GM12878 (cell line): ENCODE results near the gene LSMEM2. TPM values are rescaled to one million over a fixed set of nuclear protein-coding genes. Genes with fewer than 3 reads are reported as not detected.

Experiments
- ATAC-seq: fragments of 200-7000 bp; cut with Tn5 transposase; 3 replicates; pipeline ENCODE4 v1.9.1; 2020; ENCODE audit warnings: mild to moderate bottlenecking, moderate library complexity
- BruUV-seq: library from RNA; stranded (reverse); fragments of 400-500 nt; replicated peaks from 2 replicates; lab custom pipeline; 2021; lab: Mats Ljungman, UMichigan
- CTCF ChIA-PET: fragments of 300-600 bp; sonication (Branson Sonifier 250); formaldehyde crosslinking; extraction: SDS; loops from one replicate; lab custom pipeline; 2021; ENCODE audit warnings: inconsistent platforms; lab: Yijun Ruan, JAX
- POLR2A ChIA-PET: fragments of 350-600 bp; formaldehyde crosslinking; extraction: SDS; loops from one replicate; lab custom pipeline; 2021; ENCODE audit warnings: inconsistent platforms; lab: Charles Lee
- RAD21 ChIA-PET: fragments of 300-600 bp; sonication (Branson Sonifier 250); formaldehyde crosslinking; loops from one replicate; lab custom pipeline; 2023; ENCODE audit warnings: antibody characterized with exemption; ENCODE audit not compliant: unreplicated experiment; lab: Charles Lee
- SMC1A ChIA-PET: fragments of 300-600 bp; sonication (Branson Sonifier 250); formaldehyde crosslinking; loops from one replicate; lab custom pipeline; 2023; ENCODE audit not compliant: unreplicated experiment, uncharacterized antibody; lab: Charles Lee
- DNase-seq: peaks from one replicate; pipeline ENCODE4 v3.0.0-alpha.2; 2011; ENCODE audit warnings: low read depth, low spot score
- FAIRE-seq: peaks from 3 replicates; lab custom pipeline; 2011; peaks lifted over from hg19 to GRCh38; lab: Jason Lieb, UNC
- H2AFZ ChIP-seq: 2 replicates; pipeline ENCODE4 v1.6.0; 2011; ENCODE audit warnings: low read depth, low read length, control low read depth; ENCODE audit not compliant: control insufficient read depth
- H3K27ac ChIP-seq: 2 replicates; pipeline ENCODE4 v1.5.1; 2011; ENCODE audit warnings: control low read depth; ENCODE audit not compliant: control insufficient read depth, insufficient read depth
- H3K27me3 ChIP-seq, 2 experiments: replicated peaks in 1 of 2; 2 replicates each; pipeline versions ENCODE4 v1.6.0 to v1.6.1; 2011; ENCODE audit warnings: low read length in 1 of 2; ENCODE audit not compliant: control insufficient read depth in 2 of 2, insufficient read depth in 2 of 2
- H3K36me3 ChIP-seq, 2 experiments: 2 replicates each; pipeline ENCODE4 v1.5.1; 2011; ENCODE audit warnings: low read length in 1 of 2; ENCODE audit not compliant: control insufficient read depth in 2 of 2, insufficient read depth in 2 of 2
- H3K4me1 ChIP-seq: 2 replicates; pipeline ENCODE4 v1.6.1; 2011; ENCODE audit warnings: mild to moderate bottlenecking, low read length, moderate library complexity, mixed read lengths; ENCODE audit not compliant: control insufficient read depth, insufficient read depth
- H3K4me2 ChIP-seq: 2 replicates; pipeline ENCODE4 v1.6.0; 2011; ENCODE audit warnings: control low read depth; ENCODE audit not compliant: control insufficient read depth, insufficient read depth
- H3K4me3 ChIP-seq: fragments of 200-600 bp; sonication (generic); 2 replicates; pipeline ENCODE4 v1.5.1; 2016
- H3K79me2 ChIP-seq: 2 replicates; pipeline ENCODE4 v1.6.0; 2011; ENCODE audit warnings: low read length; ENCODE audit not compliant: control insufficient read depth, insufficient read depth
- H3K9ac ChIP-seq: 2 replicates; pipeline ENCODE4 v1.8.0; 2011; ENCODE audit warnings: low read length, control low read depth, mixed read lengths; ENCODE audit not compliant: control insufficient read depth, insufficient read depth
- H3K9me3 ChIP-seq: replicated peaks from 3 replicates; pipeline ENCODE4 v1.5.1; 2011; ENCODE audit warnings: mild to moderate bottlenecking, low read length; ENCODE audit not compliant: control insufficient read depth, insufficient read depth
- H4K20me1 ChIP-seq: 2 replicates; pipeline ENCODE4 v1.6.0; 2011; ENCODE audit not compliant: control insufficient read depth, insufficient read depth
- CREB1 ChIP-seq: IDR thresholded peaks from 2 replicates; pipeline ENCODE4 v1.6.1; 2012; ENCODE audit warnings: low read depth, mild to moderate bottlenecking, inconsistent platforms
- CTCF ChIP-seq, 3 experiments: IDR thresholded peaks in 2 of 3; conservative IDR thresholded peaks in 1 of 3; 2 replicates each; pipeline ENCODE4 v1.5.1; 2011; ENCODE audit warnings: low read depth in 3 of 3, low read length in 3 of 3, mild to moderate bottlenecking in 3 of 3, control low read depth in 2 of 3, moderate library complexity in 2 of 3, inconsistent platforms in 1 of 3, mixed read lengths in 1 of 3; ENCODE audit not compliant: control insufficient read depth in 2 of 3, insufficient read depth in 1 of 3; ENCODE audit errors: extremely low read depth in 1 of 3
- WGBS: methylation state at CpG from one replicate; pipeline ENCODE4 v1.1.6; 2016; ENCODE audit warnings: low lambda C conversion rate; ENCODE audit not compliant: insufficient replicate concordance, insufficient coverage; ENCODE audit errors: missing lambda C conversion rate; 5-methylcytosine and 5-hydroxymethylcytosine counted together
- in situ Hi-C: fragments of 300-500 bp; cut with MboI; formaldehyde crosslinking; loops from 9 replicates; pipeline ENCODE4 v1.14.3; 2018; ENCODE audit warnings: mixed read lengths
- intact Hi-C: fragments of 100-400 bp; cut with micrococcal nuclease; formaldehyde crosslinking; loops from one replicate; pipeline ENCODE4 v1.14.2; 2022; ENCODE audit not compliant: unreplicated experiment
- polyA plus RNA-seq, 11 experiments: library from polyadenylated mRNA; depleted of rRNA in 4 of 11; unstranded in 6 of 11; stranded (reverse) in 5 of 11; fragments of >200 nt; fragmentation: Nextera tagmentation in 4 of 11; fragmentation: Illumina TruSeq in 1 of 11; extraction: Ambion mirVana in 4 of 11; extraction: Trizol in 1 of 11; gene quantifications; 1 replicate in 1 of 11; 2 replicates in 10 of 11; pipeline versions ENCODE4 v1.2.1 to v1.2.3, GENCODE V29; 2011 to 2016; ENCODE audit warnings: inconsistent platforms in 2 of 11, missing spikeins in 2 of 11, low read depth in 1 of 11
- total RNA-seq, 4 experiments: library from RNA; depleted of rRNA in 3 of 4; stranded (reverse); fragments of >200 nt in 3 of 4; fragmentation: Illumina TruSeq in 1 of 4; extraction: Trizol in 1 of 4; gene quantifications; 2 replicates each; pipeline versions ENCODE4 v1.2.1 to v1.2.3, GENCODE V29; 2013 to 2021

Gene LSMEM2
- total and polyA plus RNA-seq, 10 of the 15 experiments (the other 5 are each of a cell fraction or from before 2014, with no cell fraction given) = 0.17 TPM; not detected in 9

GRCh38 chr3:50297896-50298725 is 19.2 kb downstream of the LSMEM2 start:
- no peak for FAIRE-seq
- Histone ChIP-seq H3K9ac (peak overlapping the region; percentile 89), H3K79me2 (peaks cover 2% of the 10 kb centered on the region; the same call in 1 of the 2 replicates), H3K4me3 (peak overlapping the region; percentile 82), H3K9me3 (no peaks in the 10 kb centered on the region), H3K27me3 (no peaks in the 10 kb centered on the region), H2AFZ (peak overlapping the region; percentile 100), H4K20me1 (no peaks in the 10 kb centered on the region), H3K4me1 (peaks cover 4% of the 10 kb centered on the region), H3K36me3 (no peaks in the 10 kb centered on the region), H3K4me2 (peak overlapping the region; percentile 98), H3K27ac (peak overlapping the region; percentile 83)
- TF ChIP-seq CREB1 (no peak), CTCF (IDR thresholded peaks at IDR 0.05 in 2 of 3, conservative IDR thresholded peaks at IDR 0.05 in 1 of 3; ENCODE audit: control insufficient read depth in 2 of 3, extremely low read depth in 1 of 3, insufficient read depth in 1 of 3, low read depth in 3 of 3, low read length in 3 of 3) (peak in 1 of 3 experiments; percentile 17; a peak in 1 of 6 replicates)
- RAD21 ChIA-PET = interaction anchor here (1.1 to 2.2 kb wide), 5 partner anchors 26 to 52 kb away, joined by 3 to 15 read pairs (median 5); partner anchors contain the start of genes CYB561D2, NPRL2 and TUSC2
- CTCF ChIA-PET = interaction anchor here (1.1 to 3.5 kb wide), 8 partner anchors 20 to 55 kb away, joined by 3 to 22 read pairs (median 6); partner anchors contain the start of gene TUSC2
- SMC1A ChIA-PET = interaction anchor here (0.8 to 2.3 kb wide), 2 partner anchors 39 to 52 kb away, joined by 3 to 9 read pairs; partner anchors contain the start of genes CYB561D2 and NPRL2
- no peak for ATAC-seq
- BruUV-seq = TSS peak; percentile 78
- 32% methylated on average over 9 of the region's 9 CpGs for WGBS
- in situ Hi-C loops = no loop called here
- intact Hi-C loops = loop anchor here (5.0 kb wide), 1 partner anchor 39 kb away; no protein-coding TSS in a partner anchor
- DNase-seq = no peak
- POLR2A ChIA-PET = interaction anchor here (0.5 to 2.7 kb wide), 12 partner anchors 19 to 1378 kb away, joined by 3 to 30 read pairs (median 6); partner anchors contain the start of genes CYB561D2, NPRL2, RBM5 and TUSC2
